HG03520 (cell line): ENCODE measurements around the gene OR52N1.

Experiments used
- ATAC-seq: cut with Tn5 transposase; IDR thresholded peaks from one replicate; pipeline ENCODE4 v1.9.1; 2021; ENCODE audit warnings: mild to moderate bottlenecking, moderate library complexity; ENCODE audit not compliant: unreplicated experiment

OR52N1 gene

DNA sequence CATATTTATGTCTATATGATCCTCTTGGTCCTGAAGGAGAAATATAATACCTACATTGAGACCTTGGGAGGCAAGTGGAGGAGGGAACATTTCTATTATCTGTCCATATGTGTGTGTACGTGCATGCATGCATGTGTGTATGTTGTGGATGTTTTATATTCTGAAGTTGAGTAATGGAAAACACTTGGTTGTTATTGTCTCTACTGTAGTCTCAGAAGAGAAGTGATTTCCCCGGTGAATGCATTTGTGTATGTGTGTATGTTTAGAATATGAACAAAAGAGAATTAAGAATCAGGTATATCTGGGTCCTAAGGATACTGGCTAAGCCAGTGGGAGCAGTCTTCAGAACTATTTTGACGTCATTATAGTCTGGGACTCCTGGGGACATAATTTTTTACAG, at the start of gene OR52N1:
Gene OR52N1 (minus strand): TSS at position 101 of the 400 bp plus-strand sequence. CDS start 2,449 bp downstream, outside the sequence.
- ATAC-seq = no peak

DNA sequence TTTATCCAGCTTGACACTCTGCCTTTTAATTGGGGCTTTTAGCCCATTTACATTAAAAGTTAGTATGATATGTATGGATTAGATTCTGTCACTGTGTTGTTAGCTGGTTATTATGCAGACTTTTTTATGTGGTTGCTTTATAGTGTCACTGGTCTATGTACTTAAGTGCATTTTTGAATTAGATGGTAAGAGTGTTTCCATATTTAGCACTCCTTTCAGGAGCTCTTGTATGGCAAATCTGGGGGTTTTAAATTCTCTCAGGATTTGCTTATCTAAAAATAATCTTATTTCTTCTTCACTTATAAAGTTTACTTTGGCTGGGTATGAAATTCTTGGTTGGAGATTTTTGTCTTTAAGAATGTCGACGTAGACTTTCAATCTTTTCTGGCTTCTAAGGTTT, 46.6 kb upstream of the OR52N1 start:
- ATAC-seq = no peak

DNA sequence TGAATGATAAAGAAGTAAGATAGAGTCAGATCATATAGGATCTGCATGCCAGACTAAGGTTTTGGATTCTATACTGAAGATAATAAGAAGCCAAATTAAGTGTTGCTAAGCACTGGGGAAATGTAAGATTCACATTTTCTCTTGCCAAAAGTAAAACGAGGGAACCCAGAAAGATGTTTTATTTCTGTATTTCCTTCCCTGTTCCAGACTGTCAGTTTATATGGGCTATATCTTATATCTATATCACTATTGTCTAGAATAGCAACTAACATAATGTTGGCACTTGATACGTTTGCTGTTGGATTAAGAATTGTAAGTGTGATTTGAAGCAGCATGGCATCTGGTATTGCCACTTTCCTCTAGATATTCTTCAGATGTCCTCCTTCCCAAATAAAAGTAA, 42.4 kb upstream of the OR52N1 start:
- no peak for ATAC-seq

DNA sequence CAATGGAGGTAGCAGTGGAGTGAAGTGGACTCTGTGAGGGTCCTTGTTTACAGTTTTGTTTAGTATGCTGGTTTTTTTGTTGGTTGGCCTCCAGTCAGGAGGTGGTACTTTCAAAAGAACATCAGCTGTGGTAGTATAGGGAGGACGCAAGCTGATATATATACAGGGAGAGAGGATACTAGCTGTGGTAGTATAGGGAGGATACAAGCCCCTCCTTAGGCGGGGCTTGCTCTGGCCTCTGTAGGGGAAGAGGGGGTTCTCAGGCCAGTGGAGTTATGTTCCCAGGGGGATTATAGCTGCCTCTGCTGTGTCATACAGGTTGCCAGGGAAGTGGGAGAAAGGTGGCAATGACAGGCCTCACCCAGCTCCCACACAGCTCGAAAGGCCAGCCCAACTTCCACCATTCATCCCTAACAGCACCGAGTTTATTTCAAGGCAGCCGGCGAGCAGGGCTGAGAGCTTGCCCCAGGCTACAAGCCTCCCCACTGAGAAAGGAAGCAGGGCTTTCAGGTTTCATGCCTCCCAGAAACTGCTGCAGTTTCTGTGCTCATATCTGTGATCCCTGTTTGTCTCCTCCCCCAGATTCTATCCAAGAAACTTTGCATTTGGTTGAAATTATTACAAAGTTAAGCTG, 40.2 kb upstream of the OR52N1 start:
- ATAC-seq = no peak

DNA sequence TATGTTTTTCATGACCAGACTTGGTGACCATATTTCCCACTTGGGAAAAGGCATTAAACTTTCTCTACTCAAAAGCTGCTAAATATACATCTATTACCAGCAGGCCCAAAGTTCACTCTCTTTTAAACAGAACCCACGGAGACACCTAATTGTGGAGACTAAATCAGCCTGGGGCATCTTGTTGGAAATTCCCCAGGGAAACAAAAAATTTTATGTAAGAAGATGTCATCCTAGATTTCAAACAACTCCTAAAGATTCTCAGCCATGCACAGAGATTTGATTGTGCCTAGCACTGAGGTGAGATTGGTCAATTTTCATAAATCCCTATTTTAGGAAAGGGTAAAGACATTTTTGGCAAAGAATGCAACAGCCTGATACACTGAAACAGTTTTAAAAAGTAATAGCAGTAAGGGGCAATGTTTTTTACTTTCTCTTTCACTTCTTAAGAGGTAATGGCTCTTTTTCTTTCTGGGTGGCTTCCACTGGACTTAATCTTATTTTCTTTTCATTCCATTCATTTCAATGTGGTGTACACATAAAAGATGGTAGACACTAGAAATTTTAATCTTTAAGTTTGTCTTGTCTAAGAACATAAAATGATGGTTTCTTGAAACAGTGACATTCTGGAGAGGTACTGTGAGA, 27.3 kb upstream of the OR52N1 start:
- ATAC-seq = peak; percentile 52

DNA sequence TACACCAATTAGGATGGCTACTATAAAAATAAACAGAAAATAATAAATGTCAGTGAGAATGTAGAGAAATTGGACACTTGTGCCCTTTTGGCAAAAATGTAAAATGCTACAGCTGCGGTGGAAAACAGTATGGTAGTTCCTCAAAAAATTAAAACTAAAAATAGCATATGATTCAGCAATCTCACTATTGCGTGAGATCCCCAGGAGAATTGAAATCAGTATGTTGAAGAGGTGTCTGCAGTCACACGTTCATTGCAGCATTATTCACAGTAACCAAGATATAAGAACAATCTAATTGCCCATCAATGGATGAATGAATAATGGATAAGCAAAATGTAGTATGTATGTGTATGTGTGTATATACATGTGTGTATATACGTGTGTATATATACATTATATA, 24.5 kb upstream of the OR52N1 start:
- ATAC-seq = no peak

DNA sequence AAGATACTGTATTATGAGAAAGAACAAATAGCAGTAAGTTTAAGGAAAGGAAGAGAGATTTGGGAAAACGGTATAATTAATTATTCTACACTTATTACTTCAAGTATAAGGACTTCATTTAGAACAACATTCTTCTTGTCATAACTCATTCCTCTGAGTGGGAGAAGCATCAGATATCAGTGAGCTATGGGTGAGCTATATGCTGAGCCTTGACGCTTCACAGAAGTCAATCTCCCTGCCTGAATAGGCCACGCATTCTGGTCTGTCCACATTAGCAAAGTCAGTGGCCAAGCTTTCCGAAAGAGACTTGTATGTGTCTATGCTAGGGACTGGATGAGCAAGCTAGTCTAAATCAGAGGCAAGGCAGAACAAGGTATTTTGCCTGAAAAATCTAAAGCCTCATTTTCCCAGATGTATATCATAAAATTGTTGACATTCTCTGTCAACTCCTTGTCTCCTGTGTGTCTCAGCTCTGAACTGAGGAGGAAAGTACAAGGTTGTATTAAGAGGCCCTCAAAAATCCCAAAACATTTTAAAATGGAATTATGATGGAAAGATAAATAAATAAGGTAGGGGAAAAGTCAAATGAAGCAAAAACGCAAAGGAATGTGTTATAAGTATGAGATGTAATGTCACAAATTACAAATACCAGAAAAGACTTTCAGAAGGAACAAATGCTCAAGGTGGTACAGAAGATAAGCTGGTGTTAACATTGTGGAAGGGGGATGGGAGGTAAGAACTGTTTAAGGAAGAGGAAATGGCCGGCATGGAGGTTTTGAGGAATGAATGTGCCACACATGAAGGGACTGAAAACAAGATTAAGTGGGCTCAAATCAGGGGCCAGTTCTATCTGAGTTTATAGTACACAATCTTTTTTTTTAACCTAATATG, 19.1 kb upstream of the OR52N1 start:
- no peak for ATAC-seq

DNA sequence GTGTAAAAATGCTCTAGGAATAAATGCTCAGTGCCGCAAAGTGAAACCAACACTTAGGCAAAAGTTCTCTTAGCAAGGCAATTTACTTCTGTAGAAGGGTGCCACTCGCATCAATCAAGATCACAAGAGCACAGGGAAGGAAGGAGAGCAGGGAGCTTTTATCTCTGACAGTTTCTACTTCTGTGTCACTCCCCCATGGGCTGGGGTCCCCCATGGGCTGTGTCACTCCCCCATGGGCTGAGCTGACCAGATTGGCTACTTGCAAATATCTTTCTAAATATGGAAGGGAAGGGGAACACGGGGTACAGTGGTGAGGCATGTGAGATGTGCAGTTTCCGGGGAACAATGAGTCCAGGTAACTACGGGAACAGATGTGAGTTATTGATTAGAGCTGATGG, 18.1 kb upstream of the OR52N1 start:
- ATAC-seq = peak; percentile 13

DNA sequence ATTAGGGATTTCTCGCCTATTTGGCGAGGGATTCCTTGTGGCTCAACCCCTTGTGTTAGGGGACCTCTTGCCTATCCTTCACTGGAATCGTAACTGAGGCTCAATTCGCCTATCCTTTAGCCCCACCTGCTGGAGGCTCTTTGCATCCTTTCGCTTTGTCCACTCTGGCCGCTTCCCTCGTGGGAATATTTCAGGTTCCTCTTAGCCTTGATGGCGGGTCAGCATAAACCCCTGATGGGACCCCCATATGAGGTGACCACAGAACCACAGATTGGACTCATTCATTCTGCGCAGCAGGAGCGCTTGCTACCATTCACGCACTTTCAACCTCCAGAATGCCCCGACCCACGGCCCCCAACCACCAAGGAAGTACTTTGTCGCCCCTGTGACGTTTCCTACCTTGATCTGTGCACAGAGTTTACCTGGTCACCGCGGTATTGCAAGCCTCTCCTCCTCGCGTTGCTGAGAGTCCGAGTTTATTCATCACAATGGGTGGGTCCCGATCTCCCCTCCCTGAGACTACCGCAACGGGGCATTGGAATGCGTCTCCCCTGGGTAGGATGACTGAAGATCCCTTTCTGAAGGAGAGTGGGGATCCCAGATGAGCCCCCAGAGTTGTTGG, 17.5 kb upstream of the OR52N1 start, which contains the start of gene OR52N2:
Gene OR52N2 (plus strand): TSS at position 425 of the 622 bp plus-strand sequence. CDS start 11,412 bp downstream, outside the sequence.
- peak; percentile 96 for ATAC-seq

DNA sequence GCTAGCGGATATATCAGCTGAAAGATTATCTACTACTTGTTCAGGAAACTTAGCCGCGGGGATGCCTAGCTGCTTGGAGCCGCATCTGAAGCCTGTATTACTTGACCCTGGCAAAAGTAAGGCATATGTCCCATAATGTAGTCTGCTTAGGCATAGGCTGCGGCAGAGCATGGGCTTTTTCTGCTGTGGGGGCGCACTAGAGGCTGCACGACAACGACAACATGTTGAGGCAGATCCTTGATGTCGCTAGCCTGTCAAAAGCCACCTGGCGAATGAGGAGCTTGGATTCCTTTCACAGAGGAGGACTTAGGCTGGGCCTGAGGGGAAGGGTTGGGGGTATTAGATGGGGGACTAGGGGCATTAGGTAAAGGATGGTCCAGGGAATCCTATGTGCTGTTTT, 16.5 kb upstream of the OR52N1 start:
- no peak for ATAC-seq

DNA sequence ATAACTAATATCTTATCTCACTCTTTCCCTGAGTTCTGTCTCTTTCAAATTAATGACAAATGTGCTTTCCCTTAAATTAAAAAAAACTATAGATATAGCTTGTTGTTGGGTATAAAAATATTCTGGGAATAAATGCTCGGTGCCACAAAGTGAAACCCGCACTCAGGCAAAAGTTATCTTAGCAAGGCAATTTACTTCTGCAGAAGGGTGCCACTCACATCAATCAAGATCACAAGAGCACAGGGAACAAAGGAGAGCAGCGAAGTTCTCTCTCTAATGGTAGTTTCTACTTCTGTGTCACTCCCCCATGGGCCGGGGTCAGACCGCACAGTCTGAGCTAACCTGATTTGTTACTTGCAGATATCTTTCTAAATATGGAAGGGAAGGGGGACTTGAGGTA, 12.9 kb upstream of the OR52N1 start:
- no peak for ATAC-seq

DNA sequence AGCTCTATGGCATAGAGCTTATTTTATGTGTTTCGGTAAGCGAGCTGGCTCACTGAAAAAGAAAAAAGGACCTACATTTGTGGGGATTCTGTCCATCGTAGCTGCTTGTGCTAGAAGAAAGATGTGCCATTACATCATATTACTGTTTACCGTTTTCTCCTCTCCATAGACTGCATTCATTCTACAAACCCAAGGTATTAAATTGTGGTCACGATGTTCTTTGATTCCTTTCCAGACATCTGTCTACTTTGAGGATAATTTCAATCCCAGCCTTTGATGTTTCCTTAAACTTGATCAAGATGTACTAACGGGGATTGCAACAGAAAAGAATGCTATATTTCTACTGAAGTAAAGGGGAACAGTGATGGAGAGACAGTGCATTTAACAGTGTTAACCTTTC, 5.5 kb upstream of the OR52N1 start:
- no peak for ATAC-seq

DNA sequence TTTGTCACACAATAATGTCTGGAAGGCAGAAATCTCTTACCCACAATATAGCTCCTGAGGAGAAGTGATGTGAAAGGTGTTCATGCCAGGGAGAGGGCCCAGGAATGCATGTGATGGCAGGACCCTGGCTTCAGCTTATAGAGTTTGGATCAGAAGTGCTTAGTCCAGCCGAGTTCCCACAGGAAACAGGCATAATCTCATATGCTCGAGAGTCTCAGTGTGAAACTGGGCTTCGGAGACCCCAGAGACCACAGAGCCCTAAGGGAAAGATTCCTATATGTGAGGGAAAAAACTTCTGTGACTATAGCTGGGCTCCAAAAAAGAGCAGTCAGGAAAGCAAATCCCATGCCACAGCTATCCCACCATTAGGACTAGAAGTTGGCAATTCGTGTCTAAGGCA, 7.8 kb downstream of the OR52N1 start, which contains the start of gene OR52N5:
Gene OR52N5 (minus strand): TSS at position 101 of the 400 bp plus-strand sequence. CDS start 4,721 bp downstream, outside the sequence.
- no peak for ATAC-seq

DNA sequence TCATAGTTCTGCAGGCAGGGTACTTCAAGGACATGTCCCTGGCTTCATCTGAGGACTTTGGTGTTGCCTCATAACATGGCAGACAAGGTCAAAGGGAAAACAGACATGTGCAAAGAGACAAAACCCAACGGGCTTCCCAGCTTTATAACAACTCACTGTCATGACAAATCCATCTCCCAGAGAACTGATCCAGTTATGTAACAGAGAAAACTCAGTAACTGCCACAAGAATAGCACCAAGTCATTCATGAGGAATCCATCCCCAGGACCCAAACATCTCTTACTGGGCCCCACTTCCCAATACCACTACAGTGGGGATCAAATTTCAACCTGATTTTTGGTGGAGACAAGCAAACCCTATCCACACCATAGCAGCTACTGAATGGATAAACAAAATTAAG, 24.0 kb downstream of the OR52N1 start:
- no peak for ATAC-seq

DNA sequence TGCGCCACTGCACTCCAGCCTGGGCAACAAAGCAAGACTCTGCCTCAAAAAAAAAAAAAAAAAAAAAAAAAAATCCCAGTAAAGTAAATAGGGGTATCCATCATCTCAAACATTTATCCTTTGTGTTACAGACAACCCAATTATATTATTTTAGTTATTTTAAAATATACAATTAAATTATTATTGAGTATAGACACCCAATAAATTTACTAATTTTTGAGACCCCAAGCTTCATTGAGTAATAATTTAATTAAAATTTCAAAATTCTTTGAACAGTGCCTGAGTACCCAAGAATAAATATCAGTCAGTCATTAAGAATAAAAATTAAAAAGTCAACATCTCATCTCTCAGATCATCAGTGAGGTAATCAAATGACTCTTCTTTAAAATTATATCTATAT, 37.1 kb downstream of the OR52N1 start, which contains the start of gene OR52N4:
Gene OR52N4 (plus strand): TSS at position 301 of the 400 bp plus-strand sequence. CDS start 498 bp downstream, outside the sequence.
- no peak for ATAC-seq

DNA sequence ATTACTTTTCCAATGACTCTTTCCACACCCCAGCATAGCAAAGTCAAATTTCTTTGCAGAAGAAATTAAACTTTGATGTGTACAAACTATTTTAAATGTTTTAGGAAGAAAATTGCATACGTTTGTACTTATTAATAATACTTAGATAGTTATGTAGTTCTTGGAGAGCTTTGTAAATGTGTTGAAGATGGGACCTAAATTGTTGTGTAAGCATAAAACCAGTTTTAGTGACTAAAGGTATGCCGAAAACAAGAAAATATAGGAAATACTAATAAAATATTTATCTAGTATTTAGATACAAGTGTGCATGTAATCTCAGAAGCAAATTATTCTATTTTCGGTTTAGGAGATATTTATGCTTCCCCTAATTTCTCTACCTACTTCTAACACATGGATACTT, 41.2 kb downstream of the OR52N1 start:
- no peak for ATAC-seq

DNA sequence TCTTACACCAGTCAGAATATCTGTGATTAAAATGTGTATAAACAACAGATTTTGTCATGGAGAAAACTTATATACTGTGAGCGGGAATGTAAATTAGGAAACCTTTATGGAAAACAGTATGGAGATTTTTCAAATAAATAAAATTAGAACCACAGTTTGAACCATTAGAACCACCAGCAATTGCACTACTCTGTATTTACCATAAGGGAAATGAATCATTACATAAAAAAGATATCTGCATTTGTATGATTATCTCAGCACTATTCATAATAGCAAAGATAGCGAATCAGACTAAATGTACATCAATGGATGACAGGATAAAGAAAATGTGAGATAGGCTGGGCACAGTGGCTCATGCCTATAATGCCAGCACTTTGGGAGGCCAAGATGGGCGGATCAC, 44.5 kb downstream of the OR52N1 start:
- no peak for ATAC-seq

DNA sequence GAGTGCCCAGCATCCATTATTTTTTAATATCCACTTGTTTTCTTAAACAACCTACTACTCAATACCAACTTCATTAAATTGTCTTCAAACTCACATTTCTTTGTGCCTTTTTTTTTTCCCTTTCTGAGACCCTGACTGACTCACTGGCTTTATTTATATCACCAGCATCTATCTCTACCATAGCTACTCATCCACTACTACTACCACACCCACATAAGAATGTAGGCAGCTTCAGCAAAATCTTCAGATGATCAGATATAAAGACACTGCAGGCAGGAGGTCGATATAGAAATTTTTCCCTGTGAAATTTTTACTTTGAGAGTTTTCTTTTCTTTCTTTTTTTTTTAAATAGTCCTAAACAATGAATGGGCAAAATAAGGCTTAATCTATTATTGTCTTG, 52.6 kb downstream of the OR52N1 start:
- no peak for ATAC-seq

DNA sequence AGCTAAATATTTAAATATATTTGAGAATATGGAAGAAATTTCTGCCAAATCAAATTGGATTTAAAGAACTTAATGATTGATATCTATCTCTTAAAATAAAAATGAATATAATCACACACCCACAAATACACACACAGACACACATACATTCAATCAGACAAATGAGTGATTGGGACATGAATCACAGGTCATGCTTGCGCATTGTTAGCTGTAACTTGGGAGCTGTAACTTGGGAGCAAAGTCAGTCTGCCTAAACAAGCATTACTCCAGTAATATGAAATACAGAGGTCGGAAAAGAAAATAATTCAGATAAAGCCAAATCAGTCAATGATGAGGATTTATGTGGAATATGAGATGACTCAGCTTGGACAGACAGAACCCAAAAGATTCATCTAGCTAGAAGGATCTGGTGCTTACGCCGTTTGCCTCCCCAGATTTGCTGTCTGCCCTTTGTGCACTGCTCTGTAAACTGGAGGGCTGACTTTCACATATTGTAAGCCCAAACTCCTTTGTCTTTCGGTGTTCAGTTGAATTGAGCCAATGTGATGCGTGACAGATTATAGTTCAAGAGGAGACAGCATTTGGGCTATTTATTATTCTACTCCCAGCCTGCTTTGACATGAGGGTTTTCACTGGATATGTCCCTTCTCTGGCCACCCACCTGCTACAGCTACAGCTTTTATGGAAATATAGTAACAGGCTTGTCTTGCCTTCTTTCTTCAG, 53.2 kb downstream of the OR52N1 start:
- no peak for ATAC-seq

DNA sequence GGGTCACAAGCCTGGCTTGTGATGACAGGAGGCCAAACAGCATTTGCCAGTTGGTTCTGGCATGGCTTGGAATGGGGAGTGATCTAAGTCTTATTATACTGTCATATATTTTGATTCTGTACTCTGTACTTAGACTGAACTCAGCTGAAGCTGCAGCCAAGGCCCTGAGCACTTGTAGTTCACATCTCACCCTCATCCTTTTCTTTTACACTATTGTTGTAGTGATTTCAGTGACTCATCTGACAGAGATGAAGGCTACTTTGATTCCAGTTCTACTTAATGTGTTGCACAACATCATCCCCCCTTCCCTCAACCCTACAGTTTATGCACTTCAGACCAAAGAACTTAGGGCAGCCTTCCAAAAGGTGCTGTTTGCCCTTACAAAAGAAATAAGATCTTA, 54.0 kb downstream of the OR52N1 start:
- no peak for ATAC-seq
